GM19238 (cell line): ENCODE measurements around the gene LRRC70.
"Not testable (repeated sequence)": the region's sequence is repeated elsewhere in the genome, so short reads cannot be mapped to it uniquely, and the experiment has no call there.

Experiments
- DNase-seq: peaks from one replicate; pipeline ENCODE4 v3.0.0; 2011; ENCODE audit warnings: low spot score; ENCODE audit not compliant: insufficient read length

Gene LRRC70

GRCh38 chr5:62606878-62607277 lies 28.3 kb downstream of the LRRC70 start:
- no peak for DNase-seq

DNA sequence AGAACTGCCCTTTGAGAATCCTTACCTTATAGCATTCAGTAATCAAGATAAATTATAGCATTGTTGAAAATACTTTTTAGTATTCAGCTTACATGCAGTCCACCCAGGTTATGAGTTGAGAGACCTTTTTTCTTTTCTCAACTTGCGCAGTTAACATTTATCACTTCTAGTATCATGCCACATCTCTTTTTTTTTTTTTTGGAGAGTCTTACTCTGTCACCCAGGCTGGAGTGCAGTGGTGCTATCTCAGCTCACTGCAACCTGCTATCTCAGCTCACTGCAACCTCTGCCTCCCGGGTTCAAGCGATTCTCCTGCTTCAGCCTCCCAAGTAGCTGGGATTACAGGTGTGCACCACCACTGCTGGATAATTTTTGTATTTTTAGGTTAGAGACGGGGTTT lies 29.0 kb downstream of the LRRC70 start:
- no peak for DNase-seq

- DNase-seq: no peak
Observed at GRCh38 chr5:62608529-62609511, 30.2 kb downstream of the LRRC70 start.

- no peak for DNase-seq
Observed at GRCh38 chr5:62614355-62614754, 35.7 kb downstream of the LRRC70 start.

GRCh38 chr5:62616615-62617277 lies 38.1 kb downstream of the LRRC70 start:
- DNase-seq: no peak

DNA sequence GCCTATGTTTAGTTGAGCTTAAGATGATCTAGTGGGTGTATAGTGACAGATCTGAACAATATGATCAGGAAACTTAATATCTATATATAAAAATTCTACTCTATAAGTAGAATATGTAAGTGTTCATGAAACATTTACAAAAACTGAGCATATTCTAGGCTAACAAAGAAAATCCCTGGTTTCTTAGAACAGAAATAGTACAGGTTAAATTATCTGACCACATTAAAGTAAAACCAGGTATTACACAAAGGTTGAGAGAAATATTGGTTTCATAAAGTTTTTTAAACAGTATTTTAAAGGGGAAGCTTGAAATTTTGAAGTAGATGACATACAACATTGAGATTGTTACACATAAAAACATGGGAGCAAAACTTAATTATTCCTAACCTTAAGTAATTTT lies 39.3 kb downstream of the LRRC70 start:
- DNase-seq: no peak

- DNase-seq: no peak
Observed at GRCh38 chr5:62620761-62621160, 42.1 kb downstream of the LRRC70 start.

DNA sequence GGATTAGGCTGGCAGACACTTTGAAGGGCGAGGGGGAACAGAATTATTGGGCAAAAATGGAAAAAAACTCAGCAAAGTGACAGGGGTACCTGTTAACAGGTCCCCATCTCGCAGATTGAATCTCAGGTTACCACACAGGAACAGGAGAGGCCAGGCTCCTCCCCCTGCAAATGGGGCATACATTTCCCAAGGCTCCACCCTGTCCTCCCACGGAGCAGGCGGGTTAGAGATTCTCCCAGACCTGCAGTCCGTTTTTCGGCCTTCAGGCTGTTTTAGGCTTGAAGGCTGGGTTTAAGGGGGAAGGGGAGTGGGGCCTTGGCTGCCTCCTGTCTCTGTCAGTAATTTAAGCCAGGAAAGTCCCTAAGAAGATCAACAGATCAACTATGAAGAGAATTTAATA lies 42.7 kb downstream of the LRRC70 start:
- DNase-seq: no peak

GRCh38 chr5:62623271-62623670 lies 44.7 kb downstream of the LRRC70 start:
- DNase-seq: no peak

- DNase-seq: not testable (repeated sequence)
Observed at GRCh38 chr5:62624436-62624835, 45.8 kb downstream of the LRRC70 start.

DNA sequence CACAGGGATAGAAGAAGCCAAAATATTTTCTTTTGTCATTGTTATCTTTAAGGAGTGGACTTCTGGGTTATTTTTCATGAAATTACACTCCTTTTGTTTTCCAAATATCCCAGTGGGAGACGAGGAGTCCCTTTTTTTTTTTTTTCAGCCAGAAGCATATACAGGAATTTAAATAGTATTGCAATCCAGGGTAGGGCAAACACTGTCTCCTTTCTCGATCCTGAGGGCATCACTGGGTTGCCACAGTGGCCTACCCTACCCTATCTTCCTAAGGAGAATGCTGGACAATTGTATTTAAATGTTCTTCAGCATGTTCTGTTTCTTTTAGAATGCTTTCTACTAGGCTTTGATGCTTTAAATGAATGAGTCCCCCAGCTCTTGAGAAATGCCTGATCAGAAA lies 47.9 kb downstream of the LRRC70 start:
- DNase-seq: no peak

DNA sequence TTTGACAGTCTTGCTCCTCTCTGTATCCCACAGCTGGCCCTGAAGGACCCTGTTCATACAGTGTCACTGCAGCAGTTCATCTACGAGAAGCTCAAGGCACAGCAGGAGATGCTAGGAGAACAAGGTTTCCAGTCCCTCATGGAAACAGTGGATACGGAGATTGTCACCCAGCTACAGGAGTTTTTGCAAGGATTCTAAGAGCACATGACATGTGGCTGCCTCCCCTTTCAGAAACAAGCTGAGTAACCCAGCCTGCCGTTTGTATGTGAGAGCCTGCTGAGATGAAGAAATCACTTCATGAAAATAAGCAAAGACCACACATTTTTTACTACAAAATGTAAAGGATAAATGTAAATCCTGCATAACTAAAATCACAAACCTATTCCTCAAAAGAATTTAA lies 48.5 kb downstream of the LRRC70 start:
- no peak for DNase-seq

GRCh38 chr5:62627901-62628300 lies 49.3 kb downstream of the LRRC70 start:
- no peak for DNase-seq
